Naive B cell (primary cell): ENCODE results near the gene SETD2. TPM values are rescaled to one million over a fixed set of nuclear protein-coding genes. Genes with fewer than 3 reads are reported as not detected.

Experiments used
- ATAC-seq, 2 donors: fragments of 150-1000 bp; cut with Tn5 transposase; 2 replicates each; pipeline ENCODE4 v1.10.0; 2021; ENCODE audit warnings: low read depth in 2 of 2, mild to moderate bottlenecking in 2 of 2, moderate library complexity in 2 of 2
- DNase-seq: peaks from one replicate; pipeline ENCODE4 v3.0.0; 2022
- H3K27ac Mint-ChIP-seq, 6 donors: one replicate each; pipeline ENCODE4 v1.8.0; 2020 to 2022; ENCODE audit warnings: mild to moderate bottlenecking in 6 of 6, mixed read lengths in 6 of 6, moderate library complexity in 5 of 6, inconsistent platforms in 2 of 6
- H3K27me3 Mint-ChIP-seq, 3 donors: one replicate each; pipeline ENCODE4 v1.8.0; 2021 to 2022; ENCODE audit warnings: mixed read lengths in 3 of 3, mild to moderate bottlenecking in 1 of 3
- H3K36me3 Mint-ChIP-seq, 2 donors: one replicate each; pipeline ENCODE4 v1.8.0; 2020 to 2022; ENCODE audit warnings: mixed read lengths in 2 of 2, inconsistent platforms in 1 of 2, mild to moderate bottlenecking in 1 of 2
- H3K4me1 Mint-ChIP-seq, 3 donors: one replicate each; pipeline ENCODE4 v1.8.0; 2020 to 2022; ENCODE audit warnings: mixed read lengths in 3 of 3, inconsistent platforms in 1 of 3, mild to moderate bottlenecking in 1 of 3, moderate library complexity in 1 of 3
- H3K4me3 Mint-ChIP-seq, 8 donors: one replicate each; pipeline ENCODE4 v1.8.0; 2020 to 2022; ENCODE audit warnings: mild to moderate bottlenecking in 8 of 8, mixed read lengths in 8 of 8, moderate library complexity in 8 of 8, inconsistent platforms in 2 of 8
- H3K9me3 Mint-ChIP-seq, 7 donors: one replicate each; pipeline ENCODE4 v1.8.0; 2020 to 2022; ENCODE audit warnings: mixed read lengths in 7 of 7, mild to moderate bottlenecking in 5 of 7, inconsistent platforms in 2 of 7, moderate library complexity in 1 of 7
- polyA plus RNA-seq, 6 donors: library from polyadenylated mRNA; unstranded; fragments of 300-500 nt; fragmentation: Illumina TruSeq; gene quantifications; one replicate each; pipeline ENCODE4 v1.2.3, GENCODE V29; 2021; ENCODE audit warnings: low read depth in 6 of 6

SETD2 gene
- polyA plus RNA-seq, 6 donors from 2014 or later, result 7.0 to 41.3 (median 19.6) TPM

DNA sequence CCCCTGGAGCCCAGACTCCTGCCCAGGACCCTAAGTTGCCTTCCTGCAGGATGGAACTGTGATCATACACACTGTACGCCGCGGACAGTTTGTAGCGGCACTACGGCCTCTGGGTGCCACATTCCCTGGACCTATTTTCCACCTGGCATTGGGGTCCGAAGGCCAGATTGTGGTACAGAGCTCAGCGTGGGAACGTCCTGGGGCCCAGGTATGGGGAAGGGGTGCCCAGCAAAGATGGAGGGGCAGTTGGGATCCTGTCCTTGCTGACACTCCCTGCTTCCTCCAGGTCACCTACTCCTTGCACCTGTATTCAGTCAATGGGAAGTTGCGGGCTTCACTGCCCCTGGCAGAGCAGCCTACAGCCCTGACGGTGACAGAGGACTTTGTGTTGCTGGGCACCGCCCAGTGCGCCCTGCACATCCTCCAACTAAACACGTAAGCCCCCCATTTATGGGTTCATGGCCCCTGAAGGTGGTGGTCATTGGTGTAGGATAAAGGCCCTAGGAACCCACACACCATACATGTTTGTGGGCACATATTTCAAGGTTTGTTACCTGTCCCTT is 155.6 kb downstream of the SETD2 start:
- Mint-ChIP-seq H3K27me3 (no peaks in the 10 kb centered on the region), H3K9me3 (no peaks in the 10 kb centered on the region), H3K27ac (peak overlapping the region in 1 of 6 donors; percentile 44), H3K36me3 (no peaks in the 10 kb centered on the region), H3K4me1 (peaks cover 4 to 14% (median 9%) of the 10 kb centered on the region in 3 donors), H3K4me3 (peak overlapping the region; percentile 49 to 80 (median 66))
- no peak for ATAC-seq
- no peak for DNase-seq

DNA sequence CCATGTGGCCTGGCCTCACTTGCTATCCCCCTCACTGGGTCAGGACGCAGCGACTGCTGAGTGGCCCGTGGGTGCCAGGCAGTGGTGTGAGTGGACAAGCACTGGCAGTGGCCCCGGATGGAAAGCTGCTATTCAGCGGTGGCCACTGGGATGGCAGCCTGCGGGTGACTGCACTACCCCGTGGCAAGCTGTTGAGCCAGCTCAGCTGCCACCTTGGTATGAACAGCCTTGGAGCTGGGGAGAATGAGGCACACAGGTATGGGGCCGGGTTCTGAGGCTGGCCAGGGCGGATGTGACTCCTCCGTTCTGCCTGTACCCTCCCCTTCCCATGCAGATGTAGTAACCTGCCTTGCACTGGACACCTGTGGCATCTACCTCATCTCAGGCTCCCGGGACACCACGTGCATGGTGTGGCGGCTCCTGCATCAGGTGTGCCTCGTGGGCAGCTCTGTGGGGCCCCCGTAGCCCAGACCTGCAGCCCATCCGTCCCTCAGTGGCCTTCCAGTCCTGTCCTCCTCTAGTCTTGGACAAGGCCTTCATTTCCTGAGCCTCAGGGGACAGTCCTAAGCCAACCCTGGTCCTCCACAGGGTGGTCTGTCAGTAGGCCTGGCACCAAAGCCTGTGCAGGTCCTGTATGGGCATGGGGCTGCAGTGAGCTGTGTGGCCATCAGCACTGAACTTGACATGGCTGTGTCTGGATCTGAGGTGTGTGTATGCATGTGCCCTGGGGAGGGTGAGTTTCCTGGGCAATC is 156.3 kb downstream of the SETD2 start:
- Mint-ChIP-seq H3K36me3 (no peaks in the 10 kb centered on the region), H3K4me3 (peak overlapping the region in 3 of 8 donors; percentile 49 to 80 (median 79)), H3K27me3 (no peaks in the 10 kb centered on the region), H3K4me1 (peaks cover 4 to 14% (median 9%) of the 10 kb centered on the region in 3 donors), H3K27ac (no peak overlapping the region), H3K9me3 (no peaks in the 10 kb centered on the region)
- ATAC-seq, result no peak
- DNase-seq, result no peak

DNA sequence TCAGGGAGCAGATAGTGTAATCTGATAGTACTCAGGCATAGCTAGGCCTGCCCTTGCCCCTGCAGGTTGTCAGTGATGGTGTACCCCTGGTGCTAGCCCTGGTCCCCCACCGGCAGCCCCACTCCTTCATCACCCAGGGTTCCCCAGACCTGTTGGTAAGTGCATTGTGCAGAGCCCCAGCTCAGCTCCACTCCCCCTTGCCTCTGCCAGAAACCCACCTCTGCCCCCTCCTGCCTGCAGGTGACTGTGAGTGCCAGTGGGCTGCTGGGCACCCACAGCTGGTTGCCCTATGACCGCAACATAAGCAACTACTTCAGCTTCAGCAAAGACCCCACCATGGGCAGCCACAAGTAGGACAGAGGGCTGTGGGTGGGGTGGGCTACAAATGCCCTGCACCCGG is 156.9 kb downstream of the SETD2 start:
- Mint-ChIP-seq H3K4me1 (peaks cover 4 to 14% (median 9%) of the 10 kb centered on the region in 3 donors), H3K27ac (peak overlapping the region in 1 of 6 donors; percentile 34)
- ATAC-seq, result no peak

DNA sequence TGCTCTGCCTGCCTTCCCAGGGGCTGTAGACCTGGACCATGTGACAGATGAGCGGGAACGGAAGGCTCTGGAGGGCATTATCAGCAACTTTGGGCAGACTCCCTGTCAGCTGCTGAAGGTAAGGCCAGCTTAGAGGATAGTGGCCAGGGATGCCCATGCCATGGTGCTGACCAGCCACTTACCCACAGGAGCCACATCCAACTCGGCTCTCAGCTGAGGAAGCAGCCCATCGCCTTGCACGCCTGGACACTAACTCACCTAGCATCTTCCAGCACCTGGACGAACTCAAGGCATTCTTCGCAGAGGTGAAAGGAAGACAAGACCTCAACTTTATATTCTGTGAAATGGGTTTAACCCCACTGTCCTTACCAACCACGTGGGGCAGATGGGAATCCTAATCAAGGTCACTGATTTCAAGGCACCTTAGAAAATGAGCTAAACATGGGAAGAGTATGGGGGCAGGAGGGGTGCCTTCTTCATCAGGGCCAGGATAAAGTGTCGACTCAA is 157.7 kb downstream of the SETD2 start:
- H3K4me3 Mint-ChIP-seq, result no peak overlapping the region
- ATAC-seq (no peak), DNase-seq (no peak)
- no peaks in the 10 kb centered on the region for H3K36me3 Mint-ChIP-seq
- no peaks in the 10 kb centered on the region for H3K9me3 Mint-ChIP-seq
- H3K27me3 Mint-ChIP-seq, result no peaks in the 10 kb centered on the region
- H3K4me1 Mint-ChIP-seq, result peaks cover 4 to 14% (median 9%) of the 10 kb centered on the region in 3 donors
- peak overlapping the region in 3 of 6 donors; percentile 64 to 79 (median 74) for H3K27ac Mint-ChIP-seq

More for the DNA sequence above, 156.9 kb downstream of the SETD2 start:
- Mint-ChIP-seq H3K27me3 (no peaks in the 10 kb centered on the region), H3K36me3 (no peaks in the 10 kb centered on the region), H3K4me3 (peak overlapping the region in 1 of 8 donors; percentile 12), H3K9me3 (no peaks in the 10 kb centered on the region)
- DNase-seq, result no peak

DNA sequence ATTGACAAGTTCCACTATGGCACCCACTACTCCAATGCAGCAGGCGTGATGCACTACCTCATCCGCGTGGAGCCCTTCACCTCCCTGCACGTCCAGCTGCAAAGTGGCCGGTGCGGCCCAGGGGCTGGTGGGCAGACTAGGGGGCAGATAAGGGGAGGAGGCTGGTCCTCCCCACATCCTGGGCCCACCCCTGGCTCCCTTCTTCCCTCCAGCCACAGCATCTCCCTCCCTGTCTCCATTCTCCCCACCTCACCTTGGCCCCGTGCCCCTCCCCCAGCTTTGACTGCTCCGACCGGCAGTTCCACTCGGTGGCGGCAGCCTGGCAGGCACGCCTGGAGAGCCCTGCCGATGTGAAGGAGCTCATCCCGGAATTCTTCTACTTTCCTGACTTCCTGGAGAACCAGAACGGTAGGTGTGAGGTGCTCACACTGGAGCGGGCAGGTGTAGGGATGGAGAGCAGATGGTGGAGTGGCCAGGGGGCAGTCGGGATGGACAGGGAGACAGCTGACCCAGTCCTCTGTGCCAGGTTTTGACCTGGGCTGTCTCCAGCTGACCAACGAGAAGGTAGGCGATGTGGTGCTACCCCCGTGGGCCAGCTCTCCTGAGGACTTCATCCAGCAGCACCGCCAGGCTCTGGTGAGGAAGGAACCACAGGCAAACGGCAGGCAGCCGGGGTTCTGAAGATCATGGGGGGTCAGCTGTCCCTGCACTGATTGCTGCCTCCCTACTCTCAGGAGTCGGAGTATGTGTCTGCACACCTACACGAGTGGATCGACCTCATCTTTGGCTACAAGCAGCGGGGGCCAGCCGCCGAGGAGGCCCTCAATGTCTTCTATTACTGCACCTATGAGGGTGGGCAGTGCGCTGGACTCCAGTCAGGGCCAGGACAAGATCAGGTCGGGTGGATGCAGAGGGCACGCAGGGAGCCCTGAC is 158.4 kb downstream of the SETD2 start:
- no peaks in the 10 kb centered on the region for H3K27me3 Mint-ChIP-seq
- H3K36me3 Mint-ChIP-seq, result no peaks in the 10 kb centered on the region
- peaks cover 4 to 12% (median 9%) of the 10 kb centered on the region in 3 donors for H3K4me1 Mint-ChIP-seq
- no peak overlapping the region for H3K4me3 Mint-ChIP-seq
- no peaks in the 10 kb centered on the region for H3K9me3 Mint-ChIP-seq
- peak overlapping the region in 4 of 6 donors; percentile 63 to 79 (median 69) for H3K27ac Mint-ChIP-seq
- ATAC-seq (no peak), DNase-seq (no peak)

DNA sequence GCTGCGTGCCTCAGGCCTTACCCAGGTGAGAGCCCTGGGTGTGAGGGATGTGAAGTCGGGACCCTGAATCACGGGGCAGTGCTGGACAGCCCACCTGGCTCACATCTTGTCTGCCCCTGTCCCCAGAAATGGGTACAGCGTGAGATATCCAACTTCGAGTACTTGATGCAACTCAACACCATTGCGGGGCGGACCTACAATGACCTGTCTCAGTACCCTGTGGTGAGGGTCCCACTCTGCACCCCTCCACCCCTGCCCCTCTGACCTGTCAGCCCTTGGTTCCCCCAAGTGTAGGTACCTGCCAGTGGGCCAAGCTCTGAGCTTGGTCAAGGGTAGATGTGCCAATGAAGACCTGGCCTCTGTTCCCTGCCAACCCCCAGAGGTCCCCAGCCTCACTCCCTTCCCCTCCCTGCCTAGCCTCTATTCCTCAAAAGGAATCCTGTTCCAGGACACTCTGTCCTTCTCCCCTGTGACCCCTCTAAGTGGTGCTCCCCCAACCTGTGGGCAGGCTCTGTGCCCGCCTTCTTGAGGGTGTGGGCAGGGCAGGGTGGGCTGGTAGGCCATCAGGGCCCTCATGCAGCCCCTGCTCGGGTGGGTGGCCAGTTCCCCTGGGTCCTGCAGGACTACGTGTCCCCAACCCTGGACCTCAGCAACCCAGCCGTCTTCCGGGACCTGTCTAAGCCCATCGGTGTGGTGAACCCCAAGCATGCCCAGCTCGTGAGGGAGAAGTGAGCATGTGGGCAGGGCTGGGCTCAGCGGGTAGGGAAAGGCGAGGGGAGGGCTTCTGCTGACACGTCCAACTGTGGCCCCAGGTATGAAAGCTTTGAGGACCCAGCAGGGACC is 159.3 kb downstream of the SETD2 start:
- no peak for DNase-seq
- H3K36me3 Mint-ChIP-seq, result no peaks in the 10 kb centered on the region
- no peak for ATAC-seq
- no peak overlapping the region for H3K4me3 Mint-ChIP-seq
- peak overlapping the region in 1 of 6 donors; percentile 26 for H3K27ac Mint-ChIP-seq
- peaks cover 0 to 4% (median under 1%) of the 10 kb centered on the region in 3 donors for H3K4me1 Mint-ChIP-seq
- no peaks in the 10 kb centered on the region for H3K9me3 Mint-ChIP-seq
- H3K27me3 Mint-ChIP-seq, result no peaks in the 10 kb centered on the region

DNA sequence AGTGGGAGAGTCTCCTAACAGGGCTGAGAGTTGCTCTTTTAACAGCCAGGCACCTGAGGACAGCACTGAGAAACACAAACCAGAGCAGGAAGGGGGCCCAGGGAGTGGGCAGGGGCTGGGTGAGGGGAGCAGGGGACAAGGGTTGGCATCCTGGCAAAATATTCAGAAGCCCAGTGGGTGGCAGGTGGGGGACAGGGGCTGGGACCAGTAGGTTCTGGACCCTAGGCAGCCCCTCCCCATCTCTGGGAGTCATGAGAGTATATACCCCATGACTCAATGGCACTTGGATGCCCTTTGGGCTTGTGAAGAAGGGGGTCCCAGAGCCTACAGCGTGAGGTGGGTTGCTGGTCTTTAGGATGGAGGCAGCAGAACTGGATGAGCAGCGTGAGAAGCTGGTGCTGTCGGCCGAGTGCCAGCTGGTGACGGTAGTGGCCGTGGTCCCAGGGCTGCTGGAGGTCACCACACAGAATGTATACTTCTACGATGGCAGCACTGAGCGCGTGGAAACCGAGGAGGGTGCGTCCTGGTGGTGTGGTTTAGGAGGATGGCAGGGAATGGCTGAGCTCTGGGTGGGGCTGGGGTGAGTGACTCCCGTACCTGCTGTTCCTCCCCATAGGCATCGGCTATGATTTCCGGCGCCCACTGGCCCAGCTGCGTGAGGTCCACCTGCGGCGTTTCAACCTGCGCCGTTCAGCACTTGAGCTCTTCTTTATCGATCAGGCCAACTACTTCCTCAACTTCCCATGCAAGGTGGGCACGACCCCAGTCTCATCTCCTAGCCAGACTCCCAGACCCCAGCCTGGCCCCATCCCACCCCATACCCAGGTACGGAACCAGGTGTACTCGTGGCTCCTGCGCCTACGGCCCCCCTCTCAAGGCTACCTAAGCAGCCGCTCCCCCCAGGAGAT is 160.2 kb downstream of the SETD2 start:
- no peak for ATAC-seq
- Mint-ChIP-seq H3K36me3 (no peaks in the 10 kb centered on the region), H3K4me3 (no peak overlapping the region), H3K4me1 (peaks cover 0 to 4% (median 1%) of the 10 kb centered on the region in 3 donors), H3K9me3 (no peaks in the 10 kb centered on the region), H3K27ac (peak overlapping the region in 3 of 6 donors; percentile 21 to 75 (median 26)), H3K27me3 (no peaks in the 10 kb centered on the region)
- DNase-seq, result no peak

DNA sequence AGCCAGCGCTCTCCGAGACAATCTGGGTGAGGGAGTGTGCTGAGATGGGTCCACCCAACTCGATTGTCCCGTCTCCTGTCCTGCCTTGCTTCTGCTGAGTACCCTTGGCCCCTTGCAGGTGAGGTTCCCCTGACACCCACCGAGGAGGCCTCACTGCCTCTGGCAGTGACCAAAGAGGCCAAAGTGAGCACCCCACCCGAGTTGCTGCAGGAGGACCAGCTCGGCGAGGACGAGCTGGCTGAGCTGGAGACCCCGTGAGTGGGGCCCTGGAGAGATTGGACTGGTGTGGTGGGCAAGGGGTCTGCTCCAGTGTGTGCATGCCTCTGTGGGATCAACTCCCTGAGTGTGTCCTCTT is 160.9 kb downstream of the SETD2 start:
- no peak for DNase-seq
- H3K4me3 Mint-ChIP-seq, result peak overlapping the region in 1 of 8 donors; percentile 52
- no peaks in the 10 kb centered on the region for H3K9me3 Mint-ChIP-seq
- H3K27ac Mint-ChIP-seq, result peak overlapping the region in 2 of 6 donors; percentile 56 to 75
- H3K36me3 Mint-ChIP-seq, result no peaks in the 10 kb centered on the region
- H3K27me3 Mint-ChIP-seq, result no peaks in the 10 kb centered on the region
- peaks cover 3 to 8% (median 4%) of the 10 kb centered on the region in 3 donors for H3K4me1 Mint-ChIP-seq
- no peak for ATAC-seq

DNA sequence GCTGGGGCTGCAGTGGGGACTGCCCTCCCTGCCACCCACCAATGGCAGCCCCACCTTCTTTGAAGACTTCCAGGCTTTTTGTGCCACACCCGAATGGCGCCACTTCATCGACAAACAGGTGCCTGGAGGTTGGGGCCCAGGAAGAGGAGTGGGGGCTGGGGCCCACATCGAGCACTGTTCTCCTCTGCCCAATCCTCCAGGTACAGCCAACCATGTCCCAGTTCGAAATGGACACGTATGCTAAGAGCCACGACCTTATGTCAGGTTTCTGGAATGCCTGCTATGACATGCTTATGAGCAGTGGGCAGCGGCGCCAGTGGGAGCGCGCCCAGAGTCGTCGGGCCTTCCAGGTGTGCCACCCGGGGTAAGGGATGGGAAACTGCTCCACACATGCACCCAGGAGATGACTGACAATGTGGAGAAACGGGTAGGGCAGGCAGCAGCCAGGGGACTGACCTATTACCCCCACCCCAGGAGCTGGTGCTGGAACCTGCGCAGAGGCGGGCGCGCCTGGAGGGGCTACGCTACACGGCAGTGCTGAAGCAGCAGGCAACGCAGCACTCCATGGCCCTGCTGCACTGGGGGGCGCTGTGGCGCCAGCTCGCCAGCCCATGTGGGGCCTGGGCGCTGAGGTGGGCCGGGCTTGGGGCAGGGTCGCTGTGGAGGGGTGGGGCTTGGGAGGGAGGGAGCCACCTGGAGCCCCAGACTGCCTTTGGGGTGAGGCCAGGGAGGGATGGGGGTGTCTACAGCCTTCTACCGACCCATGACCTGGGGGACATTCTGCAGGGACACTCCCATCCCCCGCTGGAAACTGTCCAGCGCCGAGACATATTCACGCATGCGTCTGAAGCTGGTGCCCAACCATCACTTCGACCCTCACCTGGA is 161.5 kb downstream of the SETD2 start:
- no peak overlapping the region for H3K4me3 Mint-ChIP-seq
- H3K9me3 Mint-ChIP-seq, result no peaks in the 10 kb centered on the region
- H3K27me3 Mint-ChIP-seq, result no peaks in the 10 kb centered on the region
- no peak for DNase-seq
- H3K27ac Mint-ChIP-seq, result no peak overlapping the region
- peaks cover 4 to 14% (median 4%) of the 10 kb centered on the region in 3 donors for H3K4me1 Mint-ChIP-seq
- ATAC-seq, result no peak
- H3K36me3 Mint-ChIP-seq, result no peaks in the 10 kb centered on the region

DNA sequence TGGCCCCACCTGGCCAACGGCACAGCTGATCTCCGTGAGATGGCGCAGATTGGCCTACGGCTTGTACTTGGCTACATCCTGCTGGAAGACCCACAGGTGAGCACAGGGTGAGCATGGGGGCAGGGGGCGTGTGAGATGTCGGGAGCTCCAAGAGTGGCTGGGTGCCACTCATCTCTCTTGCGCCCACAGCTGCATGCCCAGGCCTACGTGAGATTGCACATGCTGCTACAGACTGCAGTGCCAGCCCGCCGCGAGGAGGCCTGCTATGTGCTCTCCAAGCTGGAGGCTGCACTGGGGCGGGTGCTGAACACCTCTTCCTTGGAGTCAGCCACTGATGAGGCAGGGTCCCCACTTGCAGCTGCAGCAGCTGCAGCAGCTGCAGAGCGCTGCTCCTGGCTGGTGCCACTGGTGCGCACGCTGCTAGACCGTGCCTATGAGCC is 162.2 kb downstream of the SETD2 start:
- no peak for ATAC-seq
- Mint-ChIP-seq H3K4me3 (no peak overlapping the region), H3K36me3 (no peaks in the 10 kb centered on the region), H3K27ac (peak overlapping the region in 1 of 6 donors; percentile 33), H3K9me3 (no peaks in the 10 kb centered on the region), H3K27me3 (no peaks in the 10 kb centered on the region), H3K4me1 (peaks cover 7 to 21% (median 9%) of the 10 kb centered on the region in 3 donors)
- no peak for DNase-seq
